Large intestine (tissue), 3 donors: Measurements from ENCODE around the gene KRTAP13-1. TPM values are rescaled to one million over a fixed set of nuclear protein-coding genes. Genes with fewer than 3 reads are reported as not detected.
A peak's percentile ranks its signal among the peaks of the same experiment; 100 is the strongest.

Experiments used
- DNase-seq, 2 donors: peaks; one replicate each; pipeline versions ENCODE4 v3.0.0 to v3.0.0-alpha.2; 2013
- H3K27ac ChIP-seq: one replicate; pipeline ENCODE4 v1.5.1; 2013; ENCODE audit warnings: low read length
- H3K27me3 ChIP-seq: 2 replicates; pipeline ENCODE4 v1.6.1; 2013; ENCODE audit warnings: low read length; ENCODE audit not compliant: control insufficient read depth, insufficient read depth
- H3K36me3 ChIP-seq: 2 replicates; pipeline ENCODE4 v1.6.1; 2013; ENCODE audit warnings: low read length; ENCODE audit not compliant: control insufficient read depth, insufficient read depth
- H3K4me1 ChIP-seq: one replicate; pipeline ENCODE4 v1.6.1; 2013; ENCODE audit warnings: low read length; ENCODE audit not compliant: control insufficient read depth, insufficient read depth
- H3K4me3 ChIP-seq: one replicate; pipeline ENCODE4 v1.5.1; 2013; ENCODE audit warnings: low read length
- H3K9me3 ChIP-seq: one replicate; pipeline ENCODE4 v1.6.1; 2013; ENCODE audit warnings: mild to moderate bottlenecking, low read depth, low read length, moderate library complexity; ENCODE audit not compliant: control insufficient read depth
- WGBS: methylation state at CpG from one replicate; pipeline ENCODE4 v1.1.5; 2013; ENCODE audit warnings: low lambda C conversion rate; ENCODE audit not compliant: insufficient coverage; 5-methylcytosine and 5-hydroxymethylcytosine counted together
- polyA plus RNA-seq: library from polyadenylated mRNA; unstranded; fragments of 120-200 nt; gene quantifications from one replicate; pipeline ENCODE4 v1.2.1, GENCODE V29; 2013

KRTAP13-1 gene
- polyA plus RNA-seq, 1 donor = not detected

- whole genome bisulfite sequencing = 86% methylated on average over 2 of the region's 14 CpGs
Observed at GRCh38 chr21:30408782-30409494, 13.1 kb downstream of the KRTAP13-1 start.

DNA sequence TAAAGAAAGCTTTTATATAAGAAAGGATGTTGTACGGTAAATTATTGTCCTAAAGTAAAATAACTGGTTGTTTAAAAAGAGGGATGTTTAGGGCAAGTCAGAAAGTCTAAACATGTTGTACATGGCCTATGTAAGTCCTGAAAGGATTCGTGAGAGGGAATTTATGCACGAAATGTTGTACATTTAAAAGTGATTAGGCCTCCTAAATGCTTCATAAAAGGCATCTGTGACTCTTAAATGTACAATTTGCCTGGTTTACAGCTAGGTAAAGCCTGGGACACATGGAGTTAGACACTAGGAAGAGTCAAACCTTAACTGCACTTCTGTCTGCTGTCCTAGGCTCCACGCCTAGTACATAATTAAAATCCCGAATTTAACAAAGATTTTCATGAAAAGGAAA, 20.2 kb downstream of the KRTAP13-1 start:
- Histone ChIP-seq H3K27me3 (no peaks in the 10 kb centered on the region), H3K27ac (no peak overlapping the region), H3K36me3 (no peaks in the 10 kb centered on the region), H3K4me3 (no peak overlapping the region), H3K4me1 (no peaks in the 10 kb centered on the region), H3K9me3 (no peaks in the 10 kb centered on the region)
- DNase-seq = no peak
- 100% methylated on average over 1 of the region's 5 CpGs for WGBS

More at GRCh38 chr21:30408782-30409494, 13.1 kb downstream of the KRTAP13-1 start:
- Histone ChIP-seq H3K4me3 (no peak overlapping the region), H3K27me3 (no peaks in the 10 kb centered on the region), H3K4me1 (no peaks in the 10 kb centered on the region), H3K36me3 (no peaks in the 10 kb centered on the region), H3K9me3 (no peaks in the 10 kb centered on the region), H3K27ac (no peak overlapping the region)
- peak; percentile 4 to 18 for DNase-seq

GRCh38 chr21:30425826-30426225, 30.0 kb downstream of the KRTAP13-1 start, which contains the start of gene KRTAP13-3:
TSS of gene KRTAP13-3 (minus strand) at chr21:30425926. CDS start at chr21:30425912, 14 bp downstream.
- no peaks in the 10 kb centered on the region for H3K9me3 ChIP-seq
- no peak for DNase-seq
- H3K27ac ChIP-seq = no peak within 1 kb of the TSS
- no peaks in the 10 kb centered on the region for H3K27me3 ChIP-seq
- H3K4me1 ChIP-seq = no peaks in the 10 kb centered on the region
- no peaks in the 10 kb centered on the region for H3K36me3 ChIP-seq
- 100% methylated on average over 1 of the region's 5 CpGs for WGBS
- no peak within 1 kb of the TSS for H3K4me3 ChIP-seq

DNA sequence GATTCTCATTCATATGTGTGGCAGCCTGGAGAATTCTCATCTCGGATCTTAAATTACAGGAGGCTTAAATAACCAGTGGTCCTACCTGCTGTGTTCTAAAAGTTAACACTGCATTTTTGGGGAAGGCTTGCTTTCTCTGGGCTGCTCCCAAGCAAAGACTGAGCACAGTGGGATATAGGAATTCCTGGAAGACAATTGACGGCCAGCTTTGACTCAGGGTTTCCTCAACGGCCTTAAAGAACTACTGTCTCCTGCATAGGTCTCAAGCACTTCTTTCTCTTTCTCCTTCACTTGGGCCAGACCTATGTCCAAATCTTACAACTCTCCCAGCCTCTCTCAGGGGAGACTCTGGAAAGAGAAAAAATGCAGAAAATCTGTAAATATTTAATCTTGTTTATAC, 30.9 kb downstream of the KRTAP13-1 start:
- no CpG with 5 or more reads among the region's 3 CpGs for WGBS
- Histone ChIP-seq H3K27ac (no peak overlapping the region), H3K9me3 (no peaks in the 10 kb centered on the region), H3K27me3 (no peaks in the 10 kb centered on the region), H3K4me3 (no peak overlapping the region), H3K4me1 (no peaks in the 10 kb centered on the region), H3K36me3 (no peaks in the 10 kb centered on the region)
- no peak for DNase-seq

- Histone ChIP-seq H3K27me3 (no peaks in the 10 kb centered on the region), H3K36me3 (no peaks in the 10 kb centered on the region), H3K4me1 (no peaks in the 10 kb centered on the region), H3K4me3 (no peak within 1 kb of the TSS), H3K27ac (no peak within 1 kb of the TSS), H3K9me3 (no peaks in the 10 kb centered on the region)
- WGBS = no CpG with 5 or more reads among the region's 9 CpGs
- no peak for DNase-seq
Observed at GRCh38 chr21:30430170-30430655, 34.4 kb downstream of the KRTAP13-1 start, which contains the start of gene KRTAP13-4. TSS of gene KRTAP13-4 (plus strand) at chr21:30430220. CDS start at chr21:30430276, 56 bp downstream.

DNA sequence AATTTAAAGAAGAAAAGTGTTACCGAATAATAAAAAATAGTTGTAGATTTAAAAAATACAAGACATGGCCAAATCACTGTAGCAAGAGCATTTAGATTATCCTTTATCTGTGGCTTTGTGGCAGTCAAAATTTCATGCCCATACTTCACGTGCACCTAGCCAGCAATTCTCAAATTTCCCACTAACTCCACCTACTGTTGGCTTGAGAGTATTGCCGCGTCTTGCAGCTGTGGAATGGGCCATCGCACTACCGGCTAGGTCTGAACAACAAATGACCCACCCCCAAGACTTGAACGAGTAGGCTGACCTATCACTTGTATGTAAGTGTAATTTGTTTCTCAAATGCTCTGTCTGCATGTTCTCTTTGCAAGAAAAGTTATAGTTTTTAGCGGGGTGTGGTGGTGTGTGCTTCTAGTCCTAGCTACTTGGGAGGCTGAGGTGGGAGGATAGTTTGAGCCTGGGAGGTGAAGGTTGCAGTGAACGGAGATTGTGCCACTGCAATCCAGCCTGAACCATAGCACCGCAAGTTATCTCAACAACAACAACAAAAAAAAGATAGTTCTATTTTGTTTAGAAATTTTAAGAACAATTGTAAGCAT, 38.3 kb downstream of the KRTAP13-1 start:
- 69% methylated on average over 2 of the region's 10 CpGs for WGBS
- Histone ChIP-seq H3K4me3 (no peak overlapping the region), H3K27me3 (no peaks in the 10 kb centered on the region), H3K9me3 (no peaks in the 10 kb centered on the region), H3K27ac (no peak overlapping the region), H3K4me1 (no peaks in the 10 kb centered on the region), H3K36me3 (no peaks in the 10 kb centered on the region)
- DNase-seq = no peak

DNA sequence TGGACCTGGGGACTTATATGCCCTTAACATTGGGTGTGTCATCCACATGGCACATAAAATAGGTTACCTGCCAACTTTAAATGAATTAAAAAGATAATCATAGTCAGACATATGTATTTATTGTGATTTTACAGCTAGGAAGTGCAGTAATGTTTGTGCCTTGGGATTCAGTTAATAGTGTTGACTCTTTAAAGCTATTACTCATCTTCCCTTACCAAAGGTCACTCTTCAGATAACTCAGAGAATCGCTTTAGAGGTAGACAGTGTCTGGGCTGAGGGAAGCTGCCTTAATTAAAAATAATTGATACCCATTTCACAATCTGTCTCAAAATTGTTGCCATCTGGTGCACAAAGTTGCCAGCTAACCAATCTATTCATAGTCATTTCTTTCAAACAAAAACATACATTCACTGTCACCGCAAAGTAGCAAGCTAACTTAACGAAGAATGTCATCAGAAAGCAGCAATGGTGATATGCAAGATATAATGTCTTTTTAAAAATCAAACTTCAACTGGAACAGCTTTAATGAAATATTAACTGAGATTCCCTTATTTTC, 41.3 kb downstream of the KRTAP13-1 start:
- no peak for DNase-seq
- Histone ChIP-seq H3K4me1 (no peaks in the 10 kb centered on the region), H3K27me3 (no peaks in the 10 kb centered on the region), H3K36me3 (no peaks in the 10 kb centered on the region), H3K4me3 (no peak overlapping the region), H3K27ac (peak overlapping the region; percentile 19), H3K9me3 (no peaks in the 10 kb centered on the region)
- WGBS = no CpG with 5 or more reads among the region's 3 CpGs

DNA sequence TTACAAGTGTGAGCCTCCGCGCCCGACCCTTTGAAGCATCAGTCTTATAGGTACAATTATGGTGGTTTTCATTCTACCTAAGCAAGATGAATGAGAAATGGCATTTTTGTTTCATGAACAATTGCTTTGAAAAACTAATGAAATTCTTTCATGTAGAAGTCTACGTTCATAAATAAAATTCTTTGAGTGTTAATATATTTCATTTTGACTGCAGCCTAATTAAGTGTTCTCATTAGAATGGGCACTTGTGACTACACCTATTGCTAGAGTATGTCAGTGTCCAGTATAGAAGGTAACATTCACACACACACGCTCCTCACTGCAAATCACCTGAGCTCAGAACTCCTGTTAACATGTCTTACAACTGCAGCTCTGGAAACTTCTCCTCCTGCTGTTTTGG, 44.1 kb downstream of the KRTAP13-1 start, which contains the start of gene KRTAP15-1:
Gene KRTAP15-1, plus strand, starts transcription at position 301 of the 400 bp plus-strand sequence. Its CDS starts 53 bp downstream, at position 354.
- Histone ChIP-seq H3K27me3 (no peaks in the 10 kb centered on the region), H3K4me1 (no peaks in the 10 kb centered on the region), H3K27ac (no peak within 1 kb of the TSS), H3K9me3 (no peaks in the 10 kb centered on the region), H3K4me3 (no peak within 1 kb of the TSS), H3K36me3 (no peaks in the 10 kb centered on the region)
- WGBS = no CpG with 5 or more reads among the region's 5 CpGs
- no peak for DNase-seq

- DNase-seq = no peak
- Histone ChIP-seq H3K9me3 (no peaks in the 10 kb centered on the region), H3K36me3 (no peaks in the 10 kb centered on the region), H3K27ac (no peak overlapping the region), H3K27me3 (no peaks in the 10 kb centered on the region), H3K4me3 (no peak overlapping the region), H3K4me1 (no peaks in the 10 kb centered on the region)
Observed at GRCh38 chr21:30443226-30443625, 47.4 kb downstream of the KRTAP13-1 start.

DNA sequence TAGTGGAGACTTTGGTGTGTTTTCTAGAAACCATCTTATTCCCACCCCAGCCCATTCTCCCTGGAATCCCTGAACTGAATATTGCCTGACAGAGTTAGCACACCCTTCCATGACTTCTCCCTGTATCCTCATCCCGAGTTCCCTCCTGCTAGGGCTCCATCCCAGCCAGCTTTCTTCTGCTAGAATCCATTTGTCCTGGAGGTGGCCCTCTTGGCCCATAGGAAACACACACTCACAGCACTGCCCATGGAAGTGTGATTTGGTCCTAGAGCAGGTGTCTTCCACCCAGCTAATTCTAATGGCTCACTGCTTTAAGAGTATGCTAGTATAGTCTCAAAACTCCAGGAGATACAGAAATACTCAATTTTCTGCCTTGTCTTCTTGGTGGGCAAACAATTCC, 48.4 kb downstream of the KRTAP13-1 start:
- Histone ChIP-seq H3K36me3 (no peaks in the 10 kb centered on the region), H3K4me1 (no peaks in the 10 kb centered on the region), H3K4me3 (no peak overlapping the region), H3K27me3 (no peaks in the 10 kb centered on the region), H3K9me3 (no peaks in the 10 kb centered on the region), H3K27ac (no peak overlapping the region)
- DNase-seq = no peak
- WGBS = no CpG with 5 or more reads among the region's 1 CpG
